Neural progenitor cell (in vitro differentiated cells): ENCODE results near the gene COQ7. TPM values are rescaled to one million over a fixed set of nuclear protein-coding genes. Genes with fewer than 3 reads are reported as not detected.

ENCODE experiments used
- DNase-seq: peaks from one replicate; pipeline ENCODE4 v3.0.0-alpha.2; 2016; ENCODE audit warnings: low spot score
- H2AFZ ChIP-seq: fragments of 200-600 bp; sonication (generic); replicated peaks from 2 replicates; pipeline ENCODE4 v1.6.1; 2016; ENCODE audit warnings: antibody characterized with exemption
- H3F3A ChIP-seq: fragments of 200-600 bp; sonication (generic); 2 replicates; pipeline ENCODE4 v1.6.1; 2016; ENCODE audit warnings: antibody characterized with exemption, low read depth
- H3K27ac ChIP-seq: fragments of 200-600 bp; sonication (generic); 2 replicates; pipeline ENCODE4 v1.5.1; 2016; ENCODE audit warnings: mild to moderate bottlenecking
- H3K27me3 ChIP-seq: fragments of 200-600 bp; sonication (generic); 2 replicates; pipeline ENCODE4 v1.6.1; 2016; ENCODE audit warnings: mild to moderate bottlenecking, moderate library complexity
- H3K36me3 ChIP-seq: fragments of 200-600 bp; sonication (generic); 2 replicates; pipeline ENCODE4 v1.5.1; 2016
- H3K4me1 ChIP-seq: fragments of 200-600 bp; sonication (generic); 2 replicates; pipeline ENCODE4 v1.6.1; 2016; ENCODE audit warnings: mixed run types
- H3K4me2 ChIP-seq: fragments of 200-600 bp; sonication (generic); 2 replicates; pipeline ENCODE4 v1.6.1; 2016
- H3K4me3 ChIP-seq: fragments of 200-600 bp; sonication (generic); 2 replicates; pipeline ENCODE4 v1.5.1; 2016
- H3K79me2 ChIP-seq: fragments of 200-600 bp; sonication (generic); 2 replicates; pipeline ENCODE4 v1.6.1; 2016; ENCODE audit warnings: low read depth
- H3K9ac ChIP-seq: fragments of 200-600 bp; sonication (generic); 2 replicates; pipeline ENCODE4 v1.6.1; 2016
- H3K9me3 ChIP-seq: fragments of 200-600 bp; sonication (generic); 2 replicates; pipeline ENCODE4 v1.5.1; 2016; ENCODE audit warnings: low read depth
- H4K20me1 ChIP-seq: fragments of 200-600 bp; sonication (generic); 2 replicates; pipeline ENCODE4 v1.6.1; 2016; ENCODE audit warnings: low read depth
- H3K27ac Mint-ChIP-seq: 3 replicates; pipeline ENCODE4 v1.8.0; 2021; ENCODE audit warnings: mixed read lengths
- H3K27me3 Mint-ChIP-seq: 2 replicates; pipeline ENCODE4 v1.8.0; 2022; ENCODE audit warnings: low read depth, mild to moderate bottlenecking, inconsistent platforms, moderate library complexity, mixed read lengths; ENCODE audit not compliant: insufficient read depth
- H3K36me3 Mint-ChIP-seq: 3 replicates; pipeline ENCODE4 v1.8.0; 2021; ENCODE audit warnings: mixed read lengths
- H3K4me1 Mint-ChIP-seq: 3 replicates; pipeline ENCODE4 v1.8.0; 2021; ENCODE audit warnings: mixed read lengths
- H3K4me3 Mint-ChIP-seq: 3 replicates; pipeline ENCODE4 v1.8.0; 2021; ENCODE audit warnings: mild to moderate bottlenecking, moderate library complexity, mixed read lengths
- H3K9me3 Mint-ChIP-seq: 3 replicates; pipeline ENCODE4 v1.8.0; 2020; ENCODE audit warnings: mixed read lengths
- EZH2 ChIP-seq: fragments of 200-600 bp; sonication (generic); IDR thresholded peaks from 2 replicates; pipeline ENCODE4 v1.6.1; 2017; ENCODE audit warnings: antibody characterized with exemption, mild to moderate bottlenecking, moderate library complexity
- EZH2phosphoT487 ChIP-seq: fragments of 200-600 bp; sonication (generic); IDR thresholded peaks from 2 replicates; pipeline ENCODE4 v1.6.1; 2017; ENCODE audit warnings: antibody characterized with exemption
- total RNA-seq: library from RNA; depleted of rRNA; stranded (reverse); fragments of >200 nt; gene quantifications from 2 replicates; pipeline ENCODE4 v1.2.3, GENCODE V29; 2015; ENCODE audit warnings: low replicate concordance
- TF ChIP-seq, protein P1 (sequence below): fragments of 200-600 bp; sonication (generic); IDR thresholded peaks from 2 replicates; pipeline ENCODE4 v1.5.1; 2017; ENCODE audit warnings: antibody characterized with exemption, mild to moderate bottlenecking

The COQ7 gene
- total RNA-seq, result 11.8 and 22.9 TPM in 2 replicates

GRCh38 chr16:19067349-19068236, at the start of gene COQ7:
TSS of gene COQ7 (plus strand) at chr16:19067614. CDS start at chr16:19067665, 51 bp downstream.
- H3F3A ChIP-seq, result no peaks in the 10 kb centered on the region

GRCh38 chr16:19020689-19021088, 46.7 kb upstream of the COQ7 start:
- H3K4me2 ChIP-seq, result no peak overlapping the region
- no peaks in the 10 kb centered on the region for H3K27me3 ChIP-seq
- Mint-ChIP-seq H3K4me3 (no peak overlapping the region), H3K27ac (no peak overlapping the region), H3K9me3 (no peaks in the 10 kb centered on the region), H3K27me3 (no peaks in the 10 kb centered on the region), H3K36me3 (peaks cover 20% of the 10 kb centered on the region), H3K4me1 (no peaks in the 10 kb centered on the region)
- H3K4me1 ChIP-seq, result no peaks in the 10 kb centered on the region
- no peak overlapping the region for H2AFZ ChIP-seq
- TF ChIP-seq EZH2 (no peak), EZH2phosphoT487 (no peak)
- TF ChIP-seq, protein P1, sequence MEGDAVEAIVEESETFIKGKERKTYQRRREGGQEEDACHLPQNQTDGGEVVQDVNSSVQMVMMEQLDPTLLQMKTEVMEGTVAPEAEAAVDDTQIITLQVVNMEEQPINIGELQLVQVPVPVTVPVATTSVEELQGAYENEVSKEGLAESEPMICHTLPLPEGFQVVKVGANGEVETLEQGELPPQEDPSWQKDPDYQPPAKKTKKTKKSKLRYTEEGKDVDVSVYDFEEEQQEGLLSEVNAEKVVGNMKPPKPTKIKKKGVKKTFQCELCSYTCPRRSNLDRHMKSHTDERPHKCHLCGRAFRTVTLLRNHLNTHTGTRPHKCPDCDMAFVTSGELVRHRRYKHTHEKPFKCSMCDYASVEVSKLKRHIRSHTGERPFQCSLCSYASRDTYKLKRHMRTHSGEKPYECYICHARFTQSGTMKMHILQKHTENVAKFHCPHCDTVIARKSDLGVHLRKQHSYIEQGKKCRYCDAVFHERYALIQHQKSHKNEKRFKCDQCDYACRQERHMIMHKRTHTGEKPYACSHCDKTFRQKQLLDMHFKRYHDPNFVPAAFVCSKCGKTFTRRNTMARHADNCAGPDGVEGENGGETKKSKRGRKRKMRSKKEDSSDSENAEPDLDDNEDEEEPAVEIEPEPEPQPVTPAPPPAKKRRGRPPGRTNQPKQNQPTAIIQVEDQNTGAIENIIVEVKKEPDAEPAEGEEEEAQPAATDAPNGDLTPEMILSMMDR, result no peak
- no peak overlapping the region for H3K9ac ChIP-seq
- H3K27ac ChIP-seq, result no peak overlapping the region
- peaks cover 5% of the 10 kb centered on the region for H3K36me3 ChIP-seq
- H3K79me2 ChIP-seq, result no peaks in the 10 kb centered on the region
- no peaks in the 10 kb centered on the region for H3K9me3 ChIP-seq
- peaks cover 4% of the 10 kb centered on the region for H3F3A ChIP-seq
- H4K20me1 ChIP-seq, result no peaks in the 10 kb centered on the region
- H3K4me3 ChIP-seq, result no peak overlapping the region
- DNase-seq, result no peak

More at GRCh38 chr16:19067349-19068236, at the start of gene COQ7:
- H3K4me1 ChIP-seq, result no peaks in the 10 kb centered on the region
- H3K9me3 ChIP-seq, result no peaks in the 10 kb centered on the region
- Mint-ChIP-seq H3K4me3 (peak within 1 kb of the TSS; percentile 95), H3K27ac (peak within 1 kb of the TSS; percentile 97), H3K27me3 (peaks cover 4% of the 10 kb centered on the region), H3K4me1 (peaks cover 7% of the 10 kb centered on the region), H3K9me3 (no peaks in the 10 kb centered on the region), H3K36me3 (peaks cover 6% of the 10 kb centered on the region)
- H4K20me1 ChIP-seq, result no peaks in the 10 kb centered on the region
- H3K4me2 ChIP-seq, result peak within 1 kb of the TSS; percentile 80
- H3K9ac ChIP-seq, result peak within 1 kb of the TSS; percentile 98
- peak within 1 kb of the TSS; percentile 87 for H3K4me3 ChIP-seq
- H3K27me3 ChIP-seq, result no peaks in the 10 kb centered on the region
- H3K27ac ChIP-seq, result peak within 1 kb of the TSS; percentile 98
- TF ChIP-seq EZH2phosphoT487 (no peak), EZH2 (no peak)
- TF ChIP-seq, protein P1, result no peak
- H2AFZ ChIP-seq, result peak within 1 kb of the TSS; percentile 87
- H3K36me3 ChIP-seq, result no peaks in the 10 kb centered on the region
- peaks cover 16% of the 10 kb centered on the region for H3K79me2 ChIP-seq
- peak; percentile 99 for DNase-seq

GRCh38 chr16:19021747-19022146, 45.7 kb upstream of the COQ7 start:
- Histone ChIP-seq H2AFZ (no peak overlapping the region), H3K4me2 (no peak overlapping the region), H3K27ac (no peak overlapping the region), H3K9ac (no peak overlapping the region), H3K4me3 (no peak overlapping the region), H3K79me2 (no peaks in the 10 kb centered on the region), H3K4me1 (no peaks in the 10 kb centered on the region), H3K36me3 (peaks cover 5% of the 10 kb centered on the region), H3K9me3 (no peaks in the 10 kb centered on the region), H3K27me3 (no peaks in the 10 kb centered on the region), H3F3A (peaks cover 1% of the 10 kb centered on the region), H4K20me1 (no peaks in the 10 kb centered on the region)
- no peaks in the 10 kb centered on the region for H3K27me3 Mint-ChIP-seq
- TF ChIP-seq EZH2phosphoT487 (no peak), EZH2 (no peak)
- TF ChIP-seq, protein P1, result no peak
- H3K27ac Mint-ChIP-seq, result no peak overlapping the region
- H3K4me1 Mint-ChIP-seq, result no peaks in the 10 kb centered on the region
- H3K4me3 Mint-ChIP-seq, result no peak overlapping the region
- DNase-seq, result no peak
- no peaks in the 10 kb centered on the region for H3K9me3 Mint-ChIP-seq
- H3K36me3 Mint-ChIP-seq, result peaks cover 20% of the 10 kb centered on the region
